Neural progenitor cell (in vitro differentiated cells): ENCODE results near the gene IL15.

ENCODE experiments used
- EZH2 ChIP-seq: fragments of 200-600 bp; sonication (generic); IDR thresholded peaks from 2 replicates; pipeline ENCODE4 v1.6.1; 2017; ENCODE audit warnings: antibody characterized with exemption, mild to moderate bottlenecking, moderate library complexity
- TF ChIP-seq, protein P1 (sequence below): fragments of 200-600 bp; sonication (generic); IDR thresholded peaks from 2 replicates; pipeline ENCODE4 v1.5.1; 2017; ENCODE audit warnings: antibody characterized with exemption, mild to moderate bottlenecking

DNA sequence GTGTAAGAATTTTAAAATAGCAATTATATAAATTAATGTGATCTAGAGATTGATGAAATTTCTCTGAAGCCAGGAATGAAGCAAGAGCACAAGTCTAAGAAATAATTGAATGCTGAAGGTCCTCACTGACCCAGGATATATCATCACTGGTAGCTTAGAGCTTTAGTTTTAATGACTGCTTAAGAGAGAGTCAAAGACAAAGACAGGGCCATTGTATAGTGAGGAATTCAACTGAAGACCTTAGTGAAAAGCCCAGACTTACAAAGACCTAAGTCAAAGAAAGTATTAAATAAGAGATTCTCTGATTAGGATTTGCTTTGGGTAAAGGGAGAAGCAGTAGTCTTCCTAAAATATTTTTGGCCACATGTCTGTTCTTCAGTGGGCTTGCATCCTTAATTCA lies 26.0 kb upstream of the IL15 start:
- TF ChIP-seq, protein P1, sequence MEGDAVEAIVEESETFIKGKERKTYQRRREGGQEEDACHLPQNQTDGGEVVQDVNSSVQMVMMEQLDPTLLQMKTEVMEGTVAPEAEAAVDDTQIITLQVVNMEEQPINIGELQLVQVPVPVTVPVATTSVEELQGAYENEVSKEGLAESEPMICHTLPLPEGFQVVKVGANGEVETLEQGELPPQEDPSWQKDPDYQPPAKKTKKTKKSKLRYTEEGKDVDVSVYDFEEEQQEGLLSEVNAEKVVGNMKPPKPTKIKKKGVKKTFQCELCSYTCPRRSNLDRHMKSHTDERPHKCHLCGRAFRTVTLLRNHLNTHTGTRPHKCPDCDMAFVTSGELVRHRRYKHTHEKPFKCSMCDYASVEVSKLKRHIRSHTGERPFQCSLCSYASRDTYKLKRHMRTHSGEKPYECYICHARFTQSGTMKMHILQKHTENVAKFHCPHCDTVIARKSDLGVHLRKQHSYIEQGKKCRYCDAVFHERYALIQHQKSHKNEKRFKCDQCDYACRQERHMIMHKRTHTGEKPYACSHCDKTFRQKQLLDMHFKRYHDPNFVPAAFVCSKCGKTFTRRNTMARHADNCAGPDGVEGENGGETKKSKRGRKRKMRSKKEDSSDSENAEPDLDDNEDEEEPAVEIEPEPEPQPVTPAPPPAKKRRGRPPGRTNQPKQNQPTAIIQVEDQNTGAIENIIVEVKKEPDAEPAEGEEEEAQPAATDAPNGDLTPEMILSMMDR: no peak
- no peak for TF ChIP-seq EZH2
